CD4-positive, alpha-beta T cell treated with Interleukin-17A for 1 hour (primary cell): ENCODE results near the gene DNAJB12.

ENCODE experiments used
- DNase-seq: peaks from one replicate; pipeline ENCODE4 v3.0.0-alpha.2; 2020

The DNAJB12 gene

DNA sequence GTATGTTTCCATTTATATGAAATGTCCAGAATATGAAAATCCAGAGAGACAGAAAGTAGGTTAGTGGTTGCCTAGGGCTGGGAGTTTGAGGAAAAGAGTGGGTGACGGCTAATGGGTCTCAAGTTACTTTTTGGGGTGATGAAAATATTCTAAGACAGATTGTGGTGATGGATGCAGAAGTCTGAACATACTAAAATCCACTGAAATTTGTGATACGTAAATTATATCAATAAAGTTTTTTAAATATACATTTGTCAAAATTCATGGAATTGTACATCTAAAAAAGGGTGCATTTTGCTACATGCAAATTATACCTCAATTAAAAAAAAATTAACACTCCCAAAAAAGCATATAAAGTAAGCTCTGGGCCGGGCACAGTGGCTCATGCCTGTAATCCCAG lies 71.6 kb downstream of the DNAJB12 start:
- DNase-seq = no peak
